Neutrophil (primary cell): ENCODE results near the gene GRM1.

ENCODE experiments used
- H3K27ac ChIP-seq: fragments of 200-600 bp; sonication (generic); 2 replicates; pipeline ENCODE4 v1.5.1; 2016; ENCODE audit warnings: mild to moderate bottlenecking, moderate library complexity
- H3K27me3 ChIP-seq: fragments of 200-600 bp; sonication (generic); 2 replicates; pipeline ENCODE4 v1.6.0; 2016; ENCODE audit warnings: mild to moderate bottlenecking
- H3K36me3 ChIP-seq: fragments of 200-600 bp; sonication (generic); 2 replicates; pipeline ENCODE4 v1.5.1; 2017
- H3K4me1 ChIP-seq, 2 experiments: fragments of 200-600 bp in 1 of 2; sonication (generic) in 1 of 2; 1 replicate in 1 of 2; 2 replicates in 1 of 2; pipeline versions ENCODE4 v1.5.1 to v1.6.1; 2013 to 2016; ENCODE audit warnings: low read depth in 1 of 2, low read length in 1 of 2, mild to moderate bottlenecking in 1 of 2, moderate library complexity in 1 of 2; ENCODE audit not compliant: control insufficient read depth in 1 of 2, insufficient read depth in 1 of 2
- H3K4me3 ChIP-seq, 2 experiments: fragments of 200-600 bp in 1 of 2; sonication (generic) in 1 of 2; 1 replicate in 1 of 2; 2 replicates in 1 of 2; pipeline ENCODE4 v1.5.1; 2013 to 2016; ENCODE audit warnings: low read depth in 1 of 2, low read length in 1 of 2, mild to moderate bottlenecking in 1 of 2, moderate library complexity in 1 of 2
- H3K9me3 ChIP-seq: fragments of 200-600 bp; sonication (generic); 2 replicates; pipeline ENCODE4 v1.5.1; 2016
- TF ChIP-seq, protein P1 (sequence below): fragments of 200-600 bp; sonication (generic); IDR thresholded peaks from 2 replicates; pipeline ENCODE4 v1.5.1; 2016; ENCODE audit warnings: antibody characterized with exemption

Gene GRM1

DNA sequence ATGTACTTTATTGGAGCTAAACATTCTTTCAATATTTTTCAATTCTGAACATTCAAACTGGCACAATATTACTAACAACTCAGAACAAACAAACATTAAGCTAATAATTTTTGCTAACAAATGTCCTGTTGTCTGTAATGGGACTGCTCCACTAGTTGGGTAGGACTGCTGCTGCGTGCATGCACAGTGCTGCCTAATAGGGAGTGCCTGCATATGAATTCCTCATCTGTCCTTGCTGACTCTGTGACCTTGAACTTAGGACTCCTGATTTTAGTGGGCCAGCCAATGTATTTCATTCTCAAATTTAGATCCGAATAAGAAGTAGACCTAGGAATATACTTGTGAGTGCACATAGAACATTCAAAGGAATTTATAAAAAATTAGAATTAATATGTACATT lies 318.2 kb downstream of the GRM1 start:
- no peaks in the 10 kb centered on the region for H3K27me3 ChIP-seq
- no peak overlapping the region for H3K27ac ChIP-seq
- no peaks in the 10 kb centered on the region for H3K9me3 ChIP-seq
- H3K36me3 ChIP-seq: no peaks in the 10 kb centered on the region
- TF ChIP-seq, protein P1, sequence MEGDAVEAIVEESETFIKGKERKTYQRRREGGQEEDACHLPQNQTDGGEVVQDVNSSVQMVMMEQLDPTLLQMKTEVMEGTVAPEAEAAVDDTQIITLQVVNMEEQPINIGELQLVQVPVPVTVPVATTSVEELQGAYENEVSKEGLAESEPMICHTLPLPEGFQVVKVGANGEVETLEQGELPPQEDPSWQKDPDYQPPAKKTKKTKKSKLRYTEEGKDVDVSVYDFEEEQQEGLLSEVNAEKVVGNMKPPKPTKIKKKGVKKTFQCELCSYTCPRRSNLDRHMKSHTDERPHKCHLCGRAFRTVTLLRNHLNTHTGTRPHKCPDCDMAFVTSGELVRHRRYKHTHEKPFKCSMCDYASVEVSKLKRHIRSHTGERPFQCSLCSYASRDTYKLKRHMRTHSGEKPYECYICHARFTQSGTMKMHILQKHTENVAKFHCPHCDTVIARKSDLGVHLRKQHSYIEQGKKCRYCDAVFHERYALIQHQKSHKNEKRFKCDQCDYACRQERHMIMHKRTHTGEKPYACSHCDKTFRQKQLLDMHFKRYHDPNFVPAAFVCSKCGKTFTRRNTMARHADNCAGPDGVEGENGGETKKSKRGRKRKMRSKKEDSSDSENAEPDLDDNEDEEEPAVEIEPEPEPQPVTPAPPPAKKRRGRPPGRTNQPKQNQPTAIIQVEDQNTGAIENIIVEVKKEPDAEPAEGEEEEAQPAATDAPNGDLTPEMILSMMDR: no peak
- H3K4me3 ChIP-seq: no peak overlapping the region
- no peaks in the 10 kb centered on the region for H3K4me1 ChIP-seq

DNA sequence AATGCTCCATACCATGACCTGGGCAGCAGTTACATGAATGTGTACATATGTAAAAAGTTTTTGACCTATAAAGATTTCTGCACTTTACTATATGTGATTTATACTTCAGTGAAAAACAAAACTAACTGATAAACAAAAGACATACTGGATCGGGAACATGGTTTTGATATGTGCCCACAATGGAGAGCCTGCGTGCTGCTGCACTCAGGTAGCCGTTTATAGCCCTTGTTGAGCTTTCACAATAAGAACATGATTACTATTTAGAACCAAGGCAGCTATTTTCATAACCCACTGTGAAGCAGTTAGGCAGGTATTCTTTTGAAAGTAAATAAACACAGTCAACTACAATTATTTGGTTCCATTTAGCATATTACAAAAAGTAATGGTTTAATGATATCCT lies 318.8 kb downstream of the GRM1 start:
- no peaks in the 10 kb centered on the region for H3K4me1 ChIP-seq
- no peak overlapping the region for H3K4me3 ChIP-seq
- H3K36me3 ChIP-seq: no peaks in the 10 kb centered on the region
- TF ChIP-seq, protein P1: no peak
- no peak overlapping the region for H3K27ac ChIP-seq
- H3K9me3 ChIP-seq: no peaks in the 10 kb centered on the region
- no peaks in the 10 kb centered on the region for H3K27me3 ChIP-seq

DNA sequence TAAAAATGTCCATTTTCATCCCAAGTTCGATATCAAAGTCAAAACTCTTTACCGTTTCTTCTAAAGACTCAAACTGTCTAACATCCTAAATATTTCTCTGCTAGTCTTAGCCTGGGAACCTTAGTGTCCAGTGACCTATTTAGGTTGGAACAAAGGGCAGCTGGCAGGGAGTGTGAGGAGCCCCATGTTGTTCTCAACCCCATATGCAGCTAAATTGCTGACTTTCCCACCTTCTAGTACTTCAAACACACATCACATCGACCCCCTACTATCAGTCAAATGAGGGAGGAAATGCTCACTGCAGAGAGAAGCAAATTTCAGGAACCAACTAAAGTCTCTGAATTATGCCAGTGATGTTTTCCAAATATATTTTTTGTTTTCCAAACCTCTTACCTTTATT lies 322.2 kb downstream of the GRM1 start:
- Histone ChIP-seq H3K27ac (no peak overlapping the region), H3K27me3 (no peaks in the 10 kb centered on the region)
- TF ChIP-seq, protein P1: no peak

DNA sequence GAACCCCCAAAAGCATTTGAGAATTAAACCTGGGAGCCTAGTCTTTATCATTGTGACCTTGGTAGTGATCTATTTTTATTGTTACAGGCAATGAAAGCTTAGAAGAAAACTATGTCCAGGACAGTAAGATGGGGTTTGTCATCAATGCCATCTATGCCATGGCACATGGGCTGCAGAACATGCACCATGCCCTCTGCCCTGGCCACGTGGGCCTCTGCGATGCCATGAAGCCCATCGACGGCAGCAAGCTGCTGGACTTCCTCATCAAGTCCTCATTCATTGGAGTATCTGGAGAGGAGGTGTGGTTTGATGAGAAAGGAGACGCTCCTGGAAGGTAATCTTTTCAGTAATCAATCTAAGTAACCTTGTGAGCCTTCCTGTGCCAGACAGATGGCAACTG lies 323.3 kb downstream of the GRM1 start:
- H3K4me1 ChIP-seq: no peaks in the 10 kb centered on the region
- H3K36me3 ChIP-seq: no peaks in the 10 kb centered on the region
- H3K27me3 ChIP-seq: peaks cover 9% of the 10 kb centered on the region
- no peak overlapping the region for H3K27ac ChIP-seq
- TF ChIP-seq, protein P1: no peak
- H3K4me3 ChIP-seq: no peak overlapping the region
- no peaks in the 10 kb centered on the region for H3K9me3 ChIP-seq

More for the DNA sequence above, 322.2 kb downstream of the GRM1 start:
- no peaks in the 10 kb centered on the region for H3K4me1 ChIP-seq
- no peak overlapping the region for H3K4me3 ChIP-seq
- no peaks in the 10 kb centered on the region for H3K36me3 ChIP-seq
- no peaks in the 10 kb centered on the region for H3K9me3 ChIP-seq

DNA sequence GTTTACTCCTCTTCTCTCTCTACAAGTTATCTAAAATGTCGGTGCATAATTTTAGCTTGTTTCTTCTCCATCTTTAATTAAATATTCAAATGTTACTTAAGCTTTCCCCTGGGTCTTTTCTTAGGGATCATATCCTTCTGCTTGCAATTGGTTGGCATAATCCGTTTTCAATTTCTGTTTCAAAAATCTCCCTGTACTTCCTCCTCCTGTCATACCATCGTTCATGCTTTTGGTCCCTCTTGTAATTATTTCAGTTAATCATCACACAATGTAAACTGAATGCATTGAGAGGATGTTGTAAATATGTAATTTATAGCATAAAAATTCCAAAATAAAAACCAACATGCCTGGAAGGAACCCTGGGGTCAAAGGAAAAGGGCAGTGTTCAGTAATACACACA lies 325.6 kb downstream of the GRM1 start:
- H3K36me3 ChIP-seq: no peaks in the 10 kb centered on the region
- no peaks in the 10 kb centered on the region for H3K4me1 ChIP-seq
- H3K9me3 ChIP-seq: no peaks in the 10 kb centered on the region

More for the DNA sequence above, 325.6 kb downstream of the GRM1 start:
- H3K4me3 ChIP-seq: no peak overlapping the region
- TF ChIP-seq, protein P1: no peak
- no peak overlapping the region for H3K27ac ChIP-seq
- peaks cover 9% of the 10 kb centered on the region for H3K27me3 ChIP-seq
